ENCODE measurements around the gene TMEM100.

DNA sequence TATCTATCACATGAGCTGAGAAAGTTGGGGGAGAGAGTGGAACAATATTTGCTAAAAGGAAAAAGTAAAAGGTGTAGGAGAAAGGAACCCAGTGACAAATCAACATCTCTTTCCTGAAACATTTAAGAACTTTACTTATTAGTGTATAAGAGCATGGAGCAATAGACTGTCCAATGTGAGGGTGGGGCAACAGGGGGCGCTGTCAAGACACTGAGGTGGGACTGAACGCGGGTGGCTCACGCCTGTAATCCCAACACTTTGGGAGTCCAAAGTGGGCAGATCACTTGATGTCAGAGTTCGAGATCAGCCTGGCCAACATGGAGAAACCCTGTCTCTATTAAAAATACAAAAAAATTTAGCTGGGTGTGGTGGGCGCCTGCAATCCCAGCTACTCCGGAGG, 49.4 kb upstream of the TMEM100 start:
- TF ChIP-seq POLR2AphosphoS5 (IDR thresholded peaks at IDR 0.05), result no peak
- TF ChIP-seq, protein P1, sequence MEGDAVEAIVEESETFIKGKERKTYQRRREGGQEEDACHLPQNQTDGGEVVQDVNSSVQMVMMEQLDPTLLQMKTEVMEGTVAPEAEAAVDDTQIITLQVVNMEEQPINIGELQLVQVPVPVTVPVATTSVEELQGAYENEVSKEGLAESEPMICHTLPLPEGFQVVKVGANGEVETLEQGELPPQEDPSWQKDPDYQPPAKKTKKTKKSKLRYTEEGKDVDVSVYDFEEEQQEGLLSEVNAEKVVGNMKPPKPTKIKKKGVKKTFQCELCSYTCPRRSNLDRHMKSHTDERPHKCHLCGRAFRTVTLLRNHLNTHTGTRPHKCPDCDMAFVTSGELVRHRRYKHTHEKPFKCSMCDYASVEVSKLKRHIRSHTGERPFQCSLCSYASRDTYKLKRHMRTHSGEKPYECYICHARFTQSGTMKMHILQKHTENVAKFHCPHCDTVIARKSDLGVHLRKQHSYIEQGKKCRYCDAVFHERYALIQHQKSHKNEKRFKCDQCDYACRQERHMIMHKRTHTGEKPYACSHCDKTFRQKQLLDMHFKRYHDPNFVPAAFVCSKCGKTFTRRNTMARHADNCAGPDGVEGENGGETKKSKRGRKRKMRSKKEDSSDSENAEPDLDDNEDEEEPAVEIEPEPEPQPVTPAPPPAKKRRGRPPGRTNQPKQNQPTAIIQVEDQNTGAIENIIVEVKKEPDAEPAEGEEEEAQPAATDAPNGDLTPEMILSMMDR (IDR thresholded peaks at IDR 0.05), result no peak

Data from sigmoid colon (tissue), 4 donors.